ENCODE measurements around the gene AMBRA1. TPM values are rescaled to one million over a fixed set of nuclear protein-coding genes. Genes with fewer than 3 reads are reported as not detected.
A peak's percentile ranks its signal among the peaks of the same experiment; 100 is the strongest.

AMBRA1 gene
- total and polyA plus RNA-seq, 8 donors, result 4.6 to 59.4 (median 23.3) TPM

- DNase-seq, result no peak
- 79 to 91% (median 87%) methylated on average over 3 of the region's 3 CpGs for WGBS, 5 donors
- no peak for TF ChIP-seq POLR2A (IDR thresholded peaks at IDR 0.05)
- TF ChIP-seq POLR2AphosphoS5 (IDR thresholded peaks at IDR 0.05), result no peak
- TF ChIP-seq, protein P1, sequence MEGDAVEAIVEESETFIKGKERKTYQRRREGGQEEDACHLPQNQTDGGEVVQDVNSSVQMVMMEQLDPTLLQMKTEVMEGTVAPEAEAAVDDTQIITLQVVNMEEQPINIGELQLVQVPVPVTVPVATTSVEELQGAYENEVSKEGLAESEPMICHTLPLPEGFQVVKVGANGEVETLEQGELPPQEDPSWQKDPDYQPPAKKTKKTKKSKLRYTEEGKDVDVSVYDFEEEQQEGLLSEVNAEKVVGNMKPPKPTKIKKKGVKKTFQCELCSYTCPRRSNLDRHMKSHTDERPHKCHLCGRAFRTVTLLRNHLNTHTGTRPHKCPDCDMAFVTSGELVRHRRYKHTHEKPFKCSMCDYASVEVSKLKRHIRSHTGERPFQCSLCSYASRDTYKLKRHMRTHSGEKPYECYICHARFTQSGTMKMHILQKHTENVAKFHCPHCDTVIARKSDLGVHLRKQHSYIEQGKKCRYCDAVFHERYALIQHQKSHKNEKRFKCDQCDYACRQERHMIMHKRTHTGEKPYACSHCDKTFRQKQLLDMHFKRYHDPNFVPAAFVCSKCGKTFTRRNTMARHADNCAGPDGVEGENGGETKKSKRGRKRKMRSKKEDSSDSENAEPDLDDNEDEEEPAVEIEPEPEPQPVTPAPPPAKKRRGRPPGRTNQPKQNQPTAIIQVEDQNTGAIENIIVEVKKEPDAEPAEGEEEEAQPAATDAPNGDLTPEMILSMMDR (IDR thresholded peaks at IDR 0.05), result no peak
- no peak for TF ChIP-seq EP300 (IDR thresholded peaks at IDR 0.05)
- Histone ChIP-seq H3K36me3 (peaks cover 0 to 22% (median 13%) of the 10 kb centered on the region in 4 donors), H3K9me3 (no peaks in the 10 kb centered on the region), H3K27me3 (no peaks in the 10 kb centered on the region), H3K4me1 (no peaks in the 10 kb centered on the region), H3K4me3 (no peak overlapping the region), H3K27ac (peak overlapping the region in 2 of 5 donors; percentile 31 to 73)
- intact Hi-C loops (cut with DNase I; ENCODE audit: low total_unique reads), result no loop called here
Observed at GRCh38 chr11:46600194-46600960, 6.6 kb upstream of the AMBRA1 start.

DNA sequence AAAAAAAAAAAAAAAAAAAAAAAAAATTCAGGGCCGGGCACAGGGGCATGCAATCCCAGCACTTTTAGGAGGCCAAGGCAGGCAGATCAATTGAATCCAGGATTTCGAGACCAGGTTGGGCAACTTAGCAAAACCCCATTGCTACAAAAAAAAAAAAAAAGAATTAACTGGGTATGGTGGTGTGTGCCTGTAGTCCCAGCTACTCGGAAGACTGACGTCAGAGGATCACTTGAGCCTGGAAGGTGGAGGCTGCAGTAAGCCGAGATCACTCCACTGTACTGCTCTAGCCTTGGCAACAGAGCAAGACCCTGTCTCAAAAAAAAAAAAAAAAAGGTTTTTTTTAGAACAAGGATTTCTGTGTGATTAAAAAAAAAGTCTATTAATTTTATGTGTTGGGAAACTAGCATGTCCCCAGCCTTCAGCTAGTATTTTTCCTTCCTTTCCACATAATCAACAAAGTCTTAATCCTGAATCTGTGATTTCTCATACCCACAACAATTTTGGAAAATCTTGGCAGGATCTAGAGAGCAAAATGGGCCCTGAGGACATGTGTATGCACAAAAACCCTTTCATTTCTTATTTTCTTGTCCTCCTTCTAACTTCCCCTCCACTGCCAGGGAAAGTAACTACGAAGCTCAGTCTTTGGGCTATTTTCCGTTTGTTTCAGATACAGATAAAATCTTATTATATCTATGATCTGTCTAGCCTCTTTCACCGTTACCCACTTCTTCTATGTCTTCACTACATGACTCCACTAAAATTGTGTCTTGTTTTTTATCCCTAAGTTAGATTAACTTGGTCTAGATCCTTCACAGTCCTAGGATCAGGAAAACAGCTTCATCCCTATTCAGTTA is 5.7 kb upstream of the AMBRA1 start:
- peak overlapping the region in 2 of 5 donors; percentile 31 to 73 for H3K27ac ChIP-seq

DNA sequence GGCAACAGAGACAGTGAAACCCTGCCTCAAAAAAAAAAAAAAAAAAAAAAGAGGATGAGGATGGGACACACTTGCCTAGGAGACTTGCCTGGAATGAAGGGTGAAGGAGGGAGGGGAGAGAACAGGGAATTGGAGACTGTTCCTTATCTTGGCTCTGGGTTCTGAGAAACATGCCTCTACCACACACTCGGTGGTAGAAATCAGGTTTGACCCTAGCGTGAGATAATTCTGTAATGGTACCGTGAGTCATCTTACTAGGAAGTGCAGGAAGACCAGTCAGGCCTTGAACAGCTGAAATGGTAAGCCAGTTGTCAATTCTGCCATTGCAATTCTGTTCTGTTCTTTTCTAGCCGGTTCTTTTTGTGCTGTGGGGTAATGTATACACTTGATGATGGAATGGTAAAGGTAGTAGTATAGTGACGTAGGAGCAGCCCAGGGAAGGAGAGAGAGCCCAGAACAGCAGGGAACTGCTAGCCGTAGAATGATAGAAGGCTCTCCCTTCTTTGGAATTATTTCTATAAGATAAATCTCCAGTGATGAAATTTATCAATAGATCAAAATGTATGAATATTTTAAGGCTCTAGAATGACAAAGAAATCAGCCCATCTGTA is 3.9 kb upstream of the AMBRA1 start:
- peaks cover 4 to 16% (median 13%) of the 10 kb centered on the region in 4 donors for H3K4me1 ChIP-seq
- no peaks in the 10 kb centered on the region for H3K9me3 ChIP-seq
- intact Hi-C loops (cut with DNase I; ENCODE audit: low total_unique reads), result no loop called here
- no peak for DNase-seq
- no peak overlapping the region for H3K4me3 ChIP-seq
- peaks cover 0 to 9% (median 3%) of the 10 kb centered on the region in 4 donors for H3K36me3 ChIP-seq
- no peaks in the 10 kb centered on the region for H3K27me3 ChIP-seq
- 71 to 79% (median 75%) methylated on average over 6 of the region's 6 CpGs for WGBS, 5 donors
- H3K27ac ChIP-seq, result no peak overlapping the region
- TF ChIP-seq POLR2A (IDR thresholded peaks at IDR 0.05) (no peak), EP300 (IDR thresholded peaks at IDR 0.05) (no peak), POLR2AphosphoS5 (IDR thresholded peaks at IDR 0.05) (no peak)
- TF ChIP-seq, protein P1 (IDR thresholded peaks at IDR 0.05), result no peak

More for the DNA sequence above, 5.7 kb upstream of the AMBRA1 start:
- H3K36me3 ChIP-seq, result peaks cover 0 to 22% (median 13%) of the 10 kb centered on the region in 4 donors
- TF ChIP-seq EP300 (IDR thresholded peaks at IDR 0.05) (no peak), POLR2A (IDR thresholded peaks at IDR 0.05) (no peak), POLR2AphosphoS5 (IDR thresholded peaks at IDR 0.05) (no peak)
- TF ChIP-seq, protein P1 (IDR thresholded peaks at IDR 0.05), result no peak
- no peaks in the 10 kb centered on the region for H3K9me3 ChIP-seq
- whole genome bisulfite sequencing, 5 donors, result 83 to 90% (median 88%) methylated on average over 8 of the region's 8 CpGs
- H3K4me3 ChIP-seq, result no peak overlapping the region
- peaks cover 0 to 3% (median 2%) of the 10 kb centered on the region in 4 donors for H3K4me1 ChIP-seq
- no peaks in the 10 kb centered on the region for H3K27me3 ChIP-seq
- intact Hi-C loops (cut with DNase I; ENCODE audit: low total_unique reads), result no loop called here
- DNase-seq, result no peak

DNA sequence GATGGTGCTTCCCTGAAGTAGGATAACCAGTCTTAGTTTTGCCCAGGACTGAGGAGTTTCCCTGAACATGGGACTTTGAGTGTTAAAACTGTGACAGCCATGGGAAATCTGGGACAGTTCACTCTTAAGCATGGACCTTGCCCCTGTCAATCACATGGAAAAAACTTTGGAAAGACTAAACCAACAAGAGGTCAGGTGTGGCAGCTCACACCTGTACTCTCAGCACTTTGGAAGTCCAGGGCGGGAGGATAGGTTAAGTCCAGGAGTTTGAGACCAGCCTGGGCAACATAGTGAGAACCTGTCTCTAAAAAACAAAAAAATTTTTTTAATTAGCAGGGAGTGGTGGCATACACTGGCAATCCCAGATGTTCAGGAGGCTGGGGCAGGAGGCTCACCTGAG is 3.3 kb upstream of the AMBRA1 start:
- WGBS, 5 donors, result 61 to 89% (median 77%) methylated on average over 1 of the region's 1 CpG
- H3K36me3 ChIP-seq, result peaks cover 0 to 4% (median under 1%) of the 10 kb centered on the region in 4 donors
- intact Hi-C loops (cut with DNase I; ENCODE audit: low total_unique reads), result no loop called here
- H3K4me3 ChIP-seq, result no peak overlapping the region
- H3K27me3 ChIP-seq, result no peaks in the 10 kb centered on the region
- TF ChIP-seq POLR2AphosphoS5 (IDR thresholded peaks at IDR 0.05) (no peak), EP300 (IDR thresholded peaks at IDR 0.05) (no peak), POLR2A (IDR thresholded peaks at IDR 0.05) (no peak)
- TF ChIP-seq, protein P1 (IDR thresholded peaks at IDR 0.05), result no peak
- DNase-seq, result no peak
- H3K4me1 ChIP-seq, result peaks cover 9 to 21% (median 19%) of the 10 kb centered on the region in 4 donors
- no peak overlapping the region for H3K27ac ChIP-seq
- H3K9me3 ChIP-seq, result no peaks in the 10 kb centered on the region
